ENCODE results near the gene SPDYE16.
"Not testable (repeated sequence)": the region's sequence is repeated elsewhere in the genome, so short reads cannot be mapped to it uniquely, and the experiment has no call there.

GRCh38 chr7:76484456-76484855, 58.6 kb downstream of the SPDYE16 start:
- not testable (repeated sequence) for TF ChIP-seq CTCF (conservative IDR thresholded peaks at IDR 0.05 in 1 of 2, IDR thresholded peaks at IDR 0.05 in 1 of 2; ENCODE audit: extremely low read depth in 1 of 2, insufficient read depth in 1 of 2, low read depth in 1 of 2, low read length in 2 of 2); EZH2 (IDR thresholded peaks at IDR 0.05; ENCODE audit: borderline replicate concordance, low read length)
